ENCODE measurements around the gene ANKRD49.

ANKRD49 gene

DNA sequence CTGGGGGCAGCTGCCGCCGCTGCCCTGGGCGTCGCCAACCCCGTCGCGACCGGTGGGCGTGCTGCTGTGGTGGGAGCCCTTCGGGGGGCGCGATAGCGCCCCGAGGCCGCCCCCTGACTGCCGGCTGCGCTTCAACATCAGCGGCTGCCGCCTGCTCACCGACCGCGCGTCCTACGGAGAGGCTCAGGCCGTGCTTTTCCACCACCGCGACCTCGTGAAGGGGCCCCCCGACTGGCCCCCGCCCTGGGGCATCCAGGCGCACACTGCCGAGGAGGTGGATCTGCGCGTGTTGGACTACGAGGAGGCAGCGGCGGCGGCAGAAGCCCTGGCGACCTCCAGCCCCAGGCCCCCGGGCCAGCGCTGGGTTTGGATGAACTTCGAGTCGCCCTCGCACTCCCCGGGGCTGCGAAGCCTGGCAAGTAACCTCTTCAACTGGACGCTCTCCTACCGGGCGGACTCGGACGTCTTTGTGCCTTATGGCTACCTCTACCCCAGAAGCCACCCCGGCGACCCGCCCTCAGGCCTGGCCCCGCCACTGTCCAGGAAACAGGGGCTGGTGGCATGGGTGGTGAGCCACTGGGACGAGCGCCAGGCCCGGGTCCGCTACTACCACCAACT, 51.0 kb downstream of the ANKRD49 start:
- no peak for DNase-seq

DNA sequence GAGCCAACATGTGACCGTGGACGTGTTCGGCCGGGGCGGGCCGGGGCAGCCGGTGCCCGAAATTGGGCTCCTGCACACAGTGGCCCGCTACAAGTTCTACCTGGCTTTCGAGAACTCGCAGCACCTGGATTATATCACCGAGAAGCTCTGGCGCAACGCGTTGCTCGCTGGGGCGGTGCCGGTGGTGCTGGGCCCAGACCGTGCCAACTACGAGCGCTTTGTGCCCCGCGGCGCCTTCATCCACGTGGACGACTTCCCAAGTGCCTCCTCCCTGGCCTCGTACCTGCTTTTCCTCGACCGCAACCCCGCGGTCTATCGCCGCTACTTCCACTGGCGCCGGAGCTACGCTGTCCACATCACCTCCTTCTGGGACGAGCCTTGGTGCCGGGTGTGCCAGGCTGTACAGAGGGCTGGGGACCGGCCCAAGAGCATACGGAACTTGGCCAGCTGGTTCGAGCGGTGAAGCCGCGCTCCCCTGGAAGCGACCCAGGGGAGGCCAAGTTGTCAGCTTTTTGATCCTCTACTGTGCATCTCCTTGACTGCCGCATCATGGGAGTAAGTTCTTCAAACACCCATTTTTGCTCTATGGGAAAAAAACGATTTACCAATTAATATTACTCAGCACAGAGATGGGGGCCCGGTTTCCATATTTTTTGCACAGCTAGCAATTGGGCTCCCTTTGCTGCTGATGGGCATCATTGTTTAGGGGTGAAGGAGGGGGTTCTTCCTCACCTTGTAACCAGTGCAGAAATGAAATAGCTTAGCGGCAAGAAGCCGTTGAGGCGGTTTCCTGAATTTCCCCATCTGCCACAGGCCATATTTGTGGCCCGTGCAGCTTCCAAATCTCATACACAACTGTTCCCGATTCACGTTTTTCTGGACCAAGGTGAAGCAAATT, 51.7 kb downstream of the ANKRD49 start:
- no peak for DNase-seq

GRCh38 chr11:94546162-94546470, 52.3 kb downstream of the ANKRD49 start:
- no peak for DNase-seq

- DNase-seq: no peak
Measured at GRCh38 chr11:94546886-94547285, 53.1 kb downstream of the ANKRD49 start.

DNA sequence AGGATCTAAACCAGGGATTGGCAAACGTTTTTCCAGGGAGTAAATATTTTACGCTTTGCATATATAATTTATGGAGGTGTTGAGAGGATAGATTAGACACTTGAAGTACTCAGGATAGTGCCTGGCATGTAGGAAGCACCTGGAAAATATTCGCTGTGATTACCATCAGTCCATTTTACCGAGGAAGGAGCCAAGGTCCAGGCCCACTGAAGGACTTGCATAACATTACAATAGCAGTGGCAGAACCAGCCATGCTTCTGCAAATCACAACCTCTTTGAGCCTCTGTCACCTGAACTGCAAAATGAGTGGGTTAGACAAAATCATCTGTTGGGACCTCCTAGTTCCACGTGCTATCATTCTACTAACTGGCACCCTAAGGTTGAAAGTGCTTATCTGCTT, 55.4 kb downstream of the ANKRD49 start:
- DNase-seq: no peak

Measured in NCI-H2171 (cell line).